AG04450 (cell line): Measurements from ENCODE around the gene NHS. TPM values are rescaled to one million over a fixed set of nuclear protein-coding genes. Genes with fewer than 3 reads are reported as not detected.

Experiments
- CTCF ChIA-PET: fragments of 300-600, 350-600 bp; formaldehyde crosslinking; extraction: SDS; loops from one replicate; lab custom pipeline; 2022; ENCODE audit warnings: antibody characterized with exemption, inconsistent platforms; lab: Charles Lee
- POLR2A ChIA-PET: fragments of 350-600 bp; formaldehyde crosslinking; extraction: SDS; loops from one replicate; lab custom pipeline; 2021; ENCODE audit warnings: antibody characterized with exemption, inconsistent platforms; lab: Yijun Ruan, JAX
- DNase-seq: peaks from one replicate; pipeline ENCODE4 v3.0.0-alpha.2; 2011; ENCODE audit warnings: low read depth, low spot score
- H3K27ac ChIP-seq: one replicate; pipeline ENCODE4 v1.5.1; 2012; ENCODE audit warnings: low read depth, low read length, control low read depth
- H3K27me3 ChIP-seq: one replicate; pipeline ENCODE4 v1.6.0; 2012; ENCODE audit warnings: low read length; ENCODE audit not compliant: control insufficient read depth, insufficient read depth
- H3K4me3 ChIP-seq: 2 replicates; pipeline ENCODE4 v1.5.1; 2011; ENCODE audit warnings: mild to moderate bottlenecking, low read depth, low read length, control low read depth
- H3K9me3 ChIP-seq: 2 replicates; pipeline ENCODE4 v1.5.1; 2012; ENCODE audit warnings: low read length; ENCODE audit not compliant: control insufficient read depth, insufficient read depth
- CTCF ChIP-seq: IDR thresholded peaks from 2 replicates; pipeline ENCODE4 v1.5.1; 2011; ENCODE audit warnings: low read depth, low read length, control low read depth, inconsistent platforms
- polyA plus RNA-seq: library from polyadenylated mRNA; depleted of rRNA; stranded (reverse); fragments of >200 nt; gene quantifications from 2 replicates; pipeline ENCODE4 v1.2.3, GENCODE V29; 2011

NHS gene
- polyA plus RNA-seq, 1 experiment, result 2.0 TPM

GRCh38 chrX:17431171-17431570 lies 56.2 kb downstream of the NHS start:
- CTCF ChIA-PET, result no interaction called here
- no peak for DNase-seq
- Histone ChIP-seq H3K27me3 (no peaks in the 10 kb centered on the region), H3K27ac (no peak overlapping the region), H3K4me3 (no peak overlapping the region), H3K9me3 (no peaks in the 10 kb centered on the region)
- no peak for TF ChIP-seq CTCF
- POLR2A ChIA-PET, result no interaction called here

- Histone ChIP-seq H3K27ac (no peak overlapping the region), H3K9me3 (no peaks in the 10 kb centered on the region), H3K4me3 (no peak overlapping the region), H3K27me3 (no peaks in the 10 kb centered on the region)
- POLR2A ChIA-PET, result interaction anchor here (1.2 kb wide), 1 partner anchor 9 kb away, joined by 3 read pairs; no protein-coding TSS in a partner anchor
- DNase-seq, result no peak
- TF ChIP-seq CTCF, result no peak
- CTCF ChIA-PET, result no interaction called here
Measured at GRCh38 chrX:17432158-17432557, 57.2 kb downstream of the NHS start.

GRCh38 chrX:17433965-17434364 lies 59.0 kb downstream of the NHS start:
- CTCF ChIA-PET, result interaction anchor here (0.7 kb wide), 1 partner anchor 93 kb away, joined by 3 read pairs; no protein-coding TSS in a partner anchor
- no peak overlapping the region for H3K4me3 ChIP-seq
- no peaks in the 10 kb centered on the region for H3K27me3 ChIP-seq
- no peak for DNase-seq
- no peak overlapping the region for H3K27ac ChIP-seq
- H3K9me3 ChIP-seq, result no peaks in the 10 kb centered on the region
- no peak for TF ChIP-seq CTCF
- POLR2A ChIA-PET, result no interaction called here

GRCh38 chrX:17435476-17435875 lies 60.5 kb downstream of the NHS start:
- no peak overlapping the region for H3K27ac ChIP-seq
- POLR2A ChIA-PET, result no interaction called here
- CTCF ChIA-PET, result no interaction called here
- no peak overlapping the region for H3K4me3 ChIP-seq
- TF ChIP-seq CTCF, result no peak
- DNase-seq, result no peak
- no peaks in the 10 kb centered on the region for H3K27me3 ChIP-seq
- no peaks in the 10 kb centered on the region for H3K9me3 ChIP-seq

GRCh38 chrX:17438221-17438620 lies 63.2 kb downstream of the NHS start:
- CTCF ChIA-PET, result no interaction called here
- H3K9me3 ChIP-seq, result no peaks in the 10 kb centered on the region
- POLR2A ChIA-PET, result no interaction called here
- H3K4me3 ChIP-seq, result no peak overlapping the region
- no peaks in the 10 kb centered on the region for H3K27me3 ChIP-seq
- DNase-seq, result no peak
- no peak for TF ChIP-seq CTCF
- H3K27ac ChIP-seq, result no peak overlapping the region
